HG02981 (cell line): ENCODE results near the gene PMM1.
A peak's percentile ranks its signal among the peaks of the same experiment; 100 is the strongest.
"Not testable (repeated sequence)": the region's sequence is repeated elsewhere in the genome, so short reads cannot be mapped to it uniquely, and the experiment has no call there.

Experiments
- ATAC-seq: cut with Tn5 transposase; IDR thresholded peaks from one replicate; pipeline ENCODE4 v1.9.1; 2021; ENCODE audit warnings: mild to moderate bottlenecking, moderate library complexity; ENCODE audit not compliant: unreplicated experiment

PMM1 gene

DNA sequence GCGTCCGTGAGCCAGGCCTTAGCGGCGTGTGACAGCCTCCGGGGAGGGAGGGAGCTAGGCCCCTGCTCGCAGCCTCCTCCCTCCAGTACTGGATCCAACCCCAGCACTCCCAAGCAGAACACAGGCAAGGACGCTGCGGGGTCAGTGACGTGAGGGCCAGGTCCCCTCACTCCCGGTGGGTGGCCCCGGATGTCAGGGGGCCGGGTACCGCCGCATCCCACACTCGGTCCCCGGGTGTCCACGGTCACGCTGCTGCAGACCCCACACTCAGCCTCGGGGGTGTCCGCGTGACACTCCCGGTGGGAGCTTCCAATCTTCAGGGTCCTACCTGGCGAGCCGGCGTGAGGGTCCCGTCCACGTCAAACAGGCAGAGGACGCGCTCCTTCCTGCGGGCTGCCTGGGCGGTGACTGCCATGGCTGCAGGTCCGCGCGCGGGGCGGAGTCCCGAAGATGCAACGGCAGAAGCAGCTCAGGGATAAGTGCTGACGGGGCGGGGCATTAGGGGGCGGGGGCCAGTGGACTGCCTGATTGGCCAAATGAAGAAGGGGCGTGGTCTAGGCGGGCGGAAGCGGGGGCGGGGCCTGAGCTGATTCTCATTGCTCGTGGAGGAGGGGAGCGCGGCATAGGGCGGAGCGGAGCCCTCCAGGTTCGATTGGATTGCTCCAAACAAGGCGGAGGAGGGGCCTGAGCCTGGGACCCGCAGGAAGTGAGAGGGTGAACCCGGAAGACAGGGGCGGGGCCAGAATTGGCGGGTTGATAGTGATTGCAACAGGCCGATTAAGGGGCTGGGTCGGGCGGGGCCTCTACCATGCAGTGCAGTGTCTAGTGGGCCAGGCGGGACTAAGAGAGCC is at the start of gene PMM1:
Gene PMM1 (minus strand): TSS at position 450 of the 851 bp plus-strand sequence. CDS start 35 bp downstream, at position 415.
- ATAC-seq, result peak; percentile 94

DNA sequence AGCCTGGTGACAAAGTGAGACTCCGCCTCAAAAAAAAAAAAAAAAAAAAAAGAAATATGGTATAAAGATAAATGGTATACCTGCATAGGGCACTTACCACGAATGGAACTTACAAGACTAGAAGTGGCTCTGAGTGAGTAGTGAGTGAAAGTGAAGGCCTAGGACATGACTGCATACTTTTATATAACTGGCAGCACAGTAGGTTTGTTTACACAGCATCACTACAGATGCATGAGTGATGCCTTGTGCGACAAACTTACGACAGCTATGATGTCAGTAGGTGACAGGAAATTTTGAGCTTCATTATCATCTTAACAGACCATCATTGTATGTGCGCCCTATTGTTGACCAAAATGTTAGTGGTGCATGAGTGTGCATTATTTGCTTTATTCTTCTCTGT is 49.1 kb upstream of the PMM1 start:
- no peak for ATAC-seq

DNA sequence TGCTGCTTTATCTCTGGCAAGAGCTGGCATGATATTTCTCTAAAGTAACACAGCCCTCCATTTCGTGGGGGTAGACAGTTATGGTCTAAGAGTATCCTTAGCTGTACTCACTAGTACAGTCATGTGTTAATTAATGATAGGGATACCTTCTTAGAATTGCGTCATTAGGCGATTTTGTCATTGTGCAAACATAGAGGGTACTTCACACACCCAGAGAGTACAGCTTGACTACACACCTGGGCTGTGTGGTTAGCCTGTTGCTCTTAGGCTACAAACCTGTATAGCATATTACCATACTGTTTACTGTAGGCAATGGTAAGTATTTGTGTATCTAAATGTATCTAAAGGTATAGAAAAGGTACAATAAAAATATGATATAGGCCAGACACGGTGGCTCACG is 48.5 kb upstream of the PMM1 start:
- ATAC-seq, result no peak

DNA sequence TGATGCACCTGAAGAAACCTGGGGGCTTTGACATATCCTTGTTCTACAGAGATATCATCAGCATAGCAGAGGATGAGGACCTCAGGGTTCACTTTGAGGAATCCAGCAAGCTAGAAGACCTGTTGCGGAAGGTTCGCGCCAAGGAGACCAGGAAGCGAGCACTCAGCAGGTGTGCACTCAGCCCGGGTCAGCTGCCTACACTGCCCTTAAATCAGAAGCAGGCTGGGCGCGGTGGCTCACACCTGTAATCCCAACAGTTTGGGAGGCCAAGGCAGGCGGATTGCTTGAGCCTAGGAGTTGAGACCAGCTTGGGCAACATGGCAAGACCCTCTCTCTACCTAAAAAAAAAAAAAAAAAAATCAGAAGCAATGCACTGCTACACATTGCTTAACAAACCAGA is 48.0 kb upstream of the PMM1 start:
- ATAC-seq, result not testable (repeated sequence)

DNA sequence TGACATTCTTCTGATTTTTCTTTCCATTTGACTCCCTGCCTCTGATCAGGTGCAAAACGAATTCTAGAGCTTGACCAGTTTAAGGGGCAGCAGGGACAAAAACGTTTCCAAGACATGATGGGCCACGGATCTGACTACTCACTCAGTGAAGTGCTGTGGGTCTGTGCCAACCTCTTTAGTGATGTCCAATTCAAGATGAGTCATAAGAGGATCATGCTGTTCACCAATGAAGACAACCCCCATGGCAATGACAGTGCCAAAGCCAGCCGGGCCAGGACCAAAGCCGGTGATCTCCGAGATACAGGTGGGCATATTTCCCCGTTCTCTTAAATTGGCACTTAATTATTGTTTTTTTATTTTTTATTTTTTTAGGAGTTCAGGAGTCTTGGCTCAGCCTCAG is 46.8 kb upstream of the PMM1 start:
- no peak for ATAC-seq

DNA sequence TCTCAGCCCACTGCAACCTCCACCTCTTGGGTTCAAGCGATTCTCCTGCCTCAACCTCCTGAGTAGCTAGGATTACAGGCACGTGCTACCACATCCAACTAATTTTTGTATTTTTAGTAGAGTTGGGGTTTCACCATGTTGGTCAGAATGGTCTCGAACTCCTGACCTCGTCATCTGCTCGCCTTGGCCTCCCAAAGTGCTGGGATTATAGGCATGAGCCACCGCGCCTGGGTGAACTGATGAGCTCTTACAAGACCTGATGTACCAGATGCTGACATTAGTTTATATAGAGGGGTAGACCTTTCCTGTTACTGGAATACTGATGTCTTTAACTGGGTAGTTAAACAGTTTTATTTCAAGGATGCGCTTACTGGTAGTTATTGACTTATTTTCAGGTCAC is 45.0 kb upstream of the PMM1 start:
- not testable (repeated sequence) for ATAC-seq

DNA sequence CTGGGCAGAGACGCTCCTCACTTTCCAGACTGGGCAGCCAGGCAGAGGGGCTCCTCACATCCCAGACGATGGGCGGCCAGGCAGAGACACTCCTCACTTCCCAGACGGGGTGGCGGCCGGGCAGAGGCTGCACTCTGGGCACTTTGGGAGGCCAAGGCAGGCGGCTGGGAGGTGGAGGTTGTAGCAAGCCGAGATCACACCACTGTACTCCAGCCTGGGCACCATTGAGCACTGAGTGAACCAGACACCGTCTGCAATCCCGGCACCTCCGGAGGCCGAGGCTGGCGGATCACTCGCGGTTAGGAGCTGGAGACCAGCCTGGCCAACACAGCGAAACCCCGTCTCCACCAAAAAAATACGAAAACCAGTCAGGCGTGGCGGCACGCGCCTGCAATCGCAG is 42.0 kb upstream of the PMM1 start:
- ATAC-seq, result not testable (repeated sequence)

DNA sequence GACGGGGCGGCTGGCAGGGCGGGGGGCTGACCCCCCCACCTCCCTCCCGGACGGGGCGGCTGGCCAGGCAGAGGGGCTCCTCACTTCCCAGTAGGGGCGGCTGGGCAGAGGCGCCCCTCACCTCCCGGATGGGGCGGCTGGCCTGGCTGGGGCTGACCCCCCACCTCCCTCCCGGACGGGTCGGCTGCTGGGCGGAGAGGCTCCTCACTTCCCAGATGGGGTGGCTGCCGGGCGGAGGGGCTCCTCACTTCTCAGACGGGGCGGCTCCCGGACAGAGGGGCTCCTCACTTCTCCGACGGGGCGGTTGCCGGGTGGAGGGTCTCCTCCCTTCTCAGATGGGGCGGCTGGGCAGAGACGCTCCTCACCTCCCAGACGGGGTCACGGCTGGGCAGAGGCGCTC is 41.5 kb upstream of the PMM1 start:
- not testable (repeated sequence) for ATAC-seq

DNA sequence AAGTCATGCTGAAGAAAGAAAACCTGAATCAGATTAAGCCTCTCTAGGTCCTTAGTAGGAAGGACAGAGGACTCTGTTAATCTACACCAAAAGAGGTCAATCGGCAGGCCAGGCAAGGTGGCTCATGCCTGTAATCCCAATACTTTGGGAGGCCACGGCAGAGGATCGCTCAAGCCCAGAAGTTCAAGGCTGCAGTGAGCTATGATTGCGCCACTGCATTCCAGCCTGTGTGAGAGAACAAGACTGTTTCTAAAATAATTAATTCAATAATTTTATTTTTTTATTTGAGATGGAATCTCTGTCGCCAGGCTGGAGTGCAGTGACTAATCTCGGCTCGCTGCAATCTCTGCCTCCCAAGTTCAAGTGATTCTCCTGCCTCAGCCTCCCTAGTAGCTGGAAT is 35.9 kb upstream of the PMM1 start:
- no peak for ATAC-seq

DNA sequence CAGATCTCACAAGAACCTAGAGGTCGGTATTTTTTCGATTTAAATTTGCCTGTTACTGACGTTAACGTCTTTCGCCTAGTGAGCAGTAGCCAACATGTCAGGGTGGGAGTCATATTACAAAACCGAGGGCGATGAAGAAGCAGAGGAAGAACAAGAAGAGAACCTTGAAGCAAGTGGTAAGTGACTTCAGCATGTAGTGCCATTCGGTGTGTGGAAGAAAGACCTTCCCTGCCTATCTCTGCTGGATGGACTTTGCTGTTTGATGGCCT is 32.2 kb upstream of the PMM1 start:
- no peak for ATAC-seq

DNA sequence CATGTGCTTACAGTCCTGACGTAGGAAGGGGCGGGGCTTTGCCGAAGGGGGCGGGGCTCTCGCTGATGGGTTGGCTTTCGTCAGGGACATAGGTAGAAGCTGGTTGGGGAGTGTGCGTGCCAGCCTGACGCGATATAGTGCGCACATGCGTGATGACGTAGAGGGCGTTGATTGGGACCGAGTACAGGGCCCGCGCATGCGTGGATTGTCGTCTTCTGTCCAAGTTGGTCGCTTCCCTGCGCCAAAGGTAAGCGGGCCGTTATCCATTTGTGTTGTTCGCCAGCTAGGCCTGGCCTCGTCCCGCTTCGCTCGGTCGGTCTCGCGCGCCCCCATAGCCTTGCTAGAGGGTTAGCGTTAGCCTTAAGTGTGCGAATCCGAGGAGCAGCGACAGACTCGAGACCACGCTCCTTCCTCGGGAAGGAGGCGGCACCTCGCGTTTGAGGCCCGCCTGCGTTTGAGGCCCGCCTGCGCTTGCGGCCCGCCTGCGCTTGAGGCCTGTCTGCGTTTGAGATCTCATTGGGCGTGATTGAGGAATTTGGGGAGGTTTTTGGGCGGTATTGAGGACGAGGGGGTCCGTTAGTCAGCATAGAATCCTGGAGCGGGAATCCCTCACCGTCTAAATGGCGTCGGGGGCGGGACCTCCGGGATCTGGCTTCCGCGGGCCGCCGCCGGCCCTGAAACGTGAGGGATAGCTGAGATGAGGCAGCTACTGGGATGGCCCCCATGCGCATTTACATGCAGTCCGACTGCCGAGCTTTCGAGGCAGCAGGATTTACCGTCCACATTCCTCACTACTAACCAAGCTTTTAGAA is 31.7 kb upstream of the PMM1 start, which contains the start of gene XRCC6:
Gene XRCC6 (plus strand): TSS at position 197 of the 812 bp plus-strand sequence. CDS start 710 bp downstream, outside the sequence.
- peak; percentile 84 for ATAC-seq

DNA sequence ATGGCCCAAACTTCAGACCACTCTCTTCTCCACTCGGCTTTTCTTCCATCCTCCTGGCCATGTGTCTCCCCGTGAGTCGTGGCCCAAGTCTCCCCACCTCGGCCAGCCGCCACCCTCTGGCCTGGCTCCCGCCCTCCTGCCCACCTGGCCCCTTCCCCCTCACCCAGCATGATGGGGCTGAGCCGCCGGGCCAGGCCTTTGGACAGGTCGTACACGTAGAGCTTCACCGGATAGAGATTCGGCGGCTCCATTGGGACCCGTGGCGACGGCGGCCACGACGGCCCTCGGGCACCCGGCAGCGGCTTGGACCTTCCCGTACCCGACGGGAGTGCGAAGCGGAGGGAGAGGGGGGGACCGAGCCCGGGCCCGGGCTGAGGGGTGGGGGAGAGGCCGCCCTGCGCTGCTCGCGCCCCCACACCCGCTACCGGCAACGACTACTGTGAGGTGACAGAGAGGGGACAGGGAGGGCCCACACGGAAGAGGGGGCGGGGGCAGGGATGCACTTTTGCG is 31.0 kb upstream of the PMM1 start, which contains the start of gene DESI1:
Gene DESI1 (minus strand): TSS at position 455 of the 510 bp plus-strand sequence. CDS start 204 bp downstream, at position 251.
- peak; percentile 24 for ATAC-seq

DNA sequence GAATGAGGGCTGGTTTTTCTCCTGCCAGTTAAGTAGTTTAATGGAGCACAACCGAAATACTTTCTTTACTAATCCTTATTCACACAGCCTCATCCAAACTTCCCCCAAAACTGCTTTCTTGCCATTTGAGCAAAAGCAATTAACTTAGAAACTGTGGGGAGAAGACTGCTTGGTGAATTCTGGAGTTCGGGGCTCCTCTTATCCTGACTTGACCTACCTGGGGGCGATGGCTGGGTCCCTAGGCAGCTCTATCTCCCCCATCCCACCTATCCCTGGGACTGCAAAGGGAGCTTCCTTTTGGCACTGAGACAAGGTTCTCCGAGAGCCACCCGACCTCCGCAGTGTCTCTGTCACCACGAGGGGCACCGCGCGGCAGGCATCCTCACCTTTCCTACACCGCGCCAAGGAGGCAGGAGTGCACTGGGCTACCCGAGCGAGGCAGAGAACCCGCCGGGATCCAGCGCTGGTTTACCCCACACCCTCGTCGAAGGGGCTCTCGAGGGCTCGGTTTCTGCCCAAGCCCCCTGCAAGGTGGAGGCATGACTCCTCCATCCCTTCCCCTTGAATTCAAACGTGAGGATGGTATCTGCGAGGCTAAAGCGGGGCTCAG is 30.4 kb upstream of the PMM1 start:
- peak; percentile 11 for ATAC-seq

DNA sequence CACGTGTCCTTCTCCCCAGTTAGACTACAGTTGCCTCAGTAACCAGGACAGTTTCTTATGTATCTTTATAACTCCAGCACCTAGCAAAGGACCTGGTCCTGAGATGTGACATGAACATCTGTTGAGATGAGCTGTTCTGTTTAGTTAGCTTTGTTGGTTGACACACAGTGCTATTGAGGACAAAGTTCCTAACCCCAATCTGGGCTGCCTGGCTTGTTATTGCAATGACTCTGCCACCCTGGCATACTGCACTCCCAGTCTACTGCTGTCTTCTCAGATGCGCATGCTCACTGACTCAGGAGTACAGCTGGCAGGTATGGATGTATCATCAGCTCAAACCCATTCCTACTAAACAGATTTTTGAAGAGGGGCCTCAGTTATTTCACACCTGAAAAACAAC is 23.8 kb upstream of the PMM1 start:
- no peak for ATAC-seq

DNA sequence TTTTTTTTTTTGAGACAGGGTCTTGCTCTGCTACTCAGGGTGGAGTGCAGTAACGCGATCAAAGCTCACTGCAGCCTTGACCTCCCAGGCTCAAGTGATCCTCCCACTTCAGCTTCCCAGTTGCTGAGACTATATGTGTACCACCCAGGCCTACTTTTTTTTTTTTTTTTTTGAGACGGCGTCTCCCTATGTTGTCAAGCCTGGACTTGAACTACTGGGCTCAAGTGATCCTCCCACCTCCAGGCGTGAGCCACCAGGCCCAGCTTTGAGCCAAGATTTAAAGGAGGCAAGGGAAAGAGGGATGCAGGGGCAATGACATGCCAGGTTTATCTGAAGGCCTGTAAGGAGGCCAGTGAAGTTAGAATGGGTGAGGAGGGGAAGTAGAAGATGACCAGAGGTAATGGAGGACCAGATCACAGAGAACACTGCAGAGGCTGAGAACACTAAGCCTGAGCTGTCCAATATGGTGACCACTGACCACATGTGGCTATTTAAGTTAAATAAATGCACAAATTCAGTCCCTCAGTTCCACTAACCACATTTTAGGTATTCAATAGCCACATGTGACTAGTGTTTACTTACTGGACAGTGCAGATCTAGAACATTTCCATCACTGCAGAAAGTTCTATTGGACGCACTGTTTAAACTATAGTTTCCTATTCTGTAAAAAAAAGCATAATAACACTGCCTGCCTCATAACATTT is 23.1 kb upstream of the PMM1 start:
- no peak for ATAC-seq

DNA sequence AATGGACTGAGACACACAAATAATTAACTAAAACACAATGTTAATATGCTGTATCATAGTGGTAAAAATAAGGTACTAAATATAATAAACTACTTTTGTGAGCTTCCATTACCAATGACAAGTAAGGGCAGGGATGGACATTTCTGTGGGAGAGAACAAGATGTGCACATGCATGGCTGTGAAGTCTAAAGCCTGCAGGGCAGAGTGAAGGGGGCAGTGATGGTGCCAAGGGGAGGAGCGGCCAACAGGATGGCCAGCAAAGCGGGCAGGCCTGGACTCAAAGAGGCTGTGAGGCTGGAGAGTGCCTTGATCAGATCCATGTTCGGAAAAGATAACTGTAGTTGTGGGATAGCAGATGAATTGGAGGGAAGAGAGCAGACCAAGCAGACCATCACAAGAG is 18.7 kb upstream of the PMM1 start:
- no peak for ATAC-seq

DNA sequence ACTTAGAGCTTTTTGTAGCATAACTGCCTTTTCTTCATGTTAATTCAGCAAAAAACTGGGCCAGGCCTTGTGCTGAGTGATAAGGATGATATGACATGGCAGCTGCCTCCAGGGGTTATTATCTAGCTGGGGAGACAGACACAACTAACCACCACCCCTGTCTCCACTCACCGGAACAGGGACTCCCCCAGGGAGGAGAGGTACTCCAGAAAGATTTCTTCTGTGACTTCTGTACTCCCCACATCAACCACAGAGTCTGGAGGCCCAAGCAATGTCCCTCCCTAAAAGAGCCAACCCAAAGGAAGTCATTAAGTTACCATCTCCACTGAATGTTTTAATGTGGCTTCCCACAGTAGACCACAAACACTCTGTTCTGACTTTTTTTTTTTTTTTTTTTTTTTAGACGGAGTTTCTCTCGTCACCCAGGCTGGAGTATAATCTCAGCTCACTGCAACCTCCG is 14.3 kb upstream of the PMM1 start:
- ATAC-seq, result peak; percentile 86

DNA sequence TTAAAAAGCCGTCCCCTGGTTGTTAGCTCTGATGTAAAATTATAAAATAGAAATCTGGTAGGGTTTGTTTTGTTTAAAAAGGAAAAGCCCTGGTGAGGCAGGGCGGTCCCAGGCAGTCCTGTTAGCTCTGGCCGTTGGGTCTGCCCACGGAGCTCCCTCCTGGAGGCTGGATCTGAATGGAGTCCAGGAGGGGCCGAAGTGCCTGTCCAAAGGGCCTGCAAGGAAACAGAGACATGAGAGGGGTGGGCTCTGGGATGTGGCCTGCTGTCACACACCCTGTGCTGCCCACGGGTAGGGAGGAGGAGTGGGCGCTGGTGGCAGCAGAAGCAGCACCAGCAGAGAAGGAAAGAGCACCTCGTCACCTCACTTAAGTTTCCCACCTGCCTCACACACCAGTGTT is 11.3 kb upstream of the PMM1 start:
- no peak for ATAC-seq

DNA sequence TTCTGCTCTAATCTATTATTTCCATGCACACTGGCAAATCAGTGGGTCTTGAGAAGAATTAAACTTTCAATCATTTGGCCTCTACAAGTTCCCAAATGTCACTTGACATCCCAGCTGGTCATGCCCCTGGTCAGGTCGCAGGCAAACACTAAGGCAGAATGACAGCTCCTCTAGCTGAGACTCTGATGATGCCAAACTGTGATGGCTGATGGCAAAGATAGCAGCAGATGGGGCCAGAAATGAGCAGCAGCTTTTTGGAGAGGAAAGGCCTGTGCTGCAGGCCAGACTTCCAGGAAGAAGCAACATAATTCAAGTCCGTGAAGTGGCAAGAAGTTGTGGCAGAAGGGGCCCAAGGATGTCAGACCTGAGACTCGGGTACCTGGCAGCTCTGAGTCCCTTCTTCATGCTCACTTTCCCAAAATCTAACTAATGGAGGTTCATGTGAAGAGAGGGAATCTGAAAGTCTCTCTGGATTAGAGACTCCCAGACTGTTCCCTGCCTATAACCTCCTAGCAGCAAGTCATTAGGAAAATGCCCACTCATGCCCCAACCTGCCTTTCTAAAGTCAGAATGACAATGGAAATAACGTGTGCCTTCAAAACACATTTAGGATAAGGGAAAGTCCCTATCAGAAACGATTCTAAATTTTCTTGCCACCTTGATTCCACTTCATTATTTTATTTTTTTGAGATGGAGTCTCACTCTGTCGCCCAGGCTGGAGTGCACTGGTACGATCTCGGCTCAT is 9.4 kb upstream of the PMM1 start:
- no peak for ATAC-seq

DNA sequence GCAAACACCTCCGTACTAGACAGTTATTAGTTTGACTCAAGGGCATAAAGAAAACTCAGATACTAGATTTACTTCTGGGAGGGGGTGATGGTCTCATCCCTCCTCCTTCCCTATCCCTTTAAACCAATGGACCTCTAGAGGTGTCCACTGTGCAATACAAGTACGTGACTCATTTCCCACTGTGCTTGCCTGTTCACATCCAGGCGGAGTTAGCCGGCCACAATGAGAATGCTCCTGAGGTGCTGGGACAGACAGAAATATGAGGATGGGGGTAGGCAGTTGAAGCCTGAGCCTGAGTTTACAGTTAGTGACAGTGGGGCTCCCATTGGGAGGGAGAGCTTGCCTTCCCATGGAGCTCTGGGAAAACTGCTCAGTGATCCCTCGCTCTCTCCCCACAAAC is 8.4 kb upstream of the PMM1 start:
- ATAC-seq, result no peak
